ENCODE results near the gene FBLN7.
"Not testable (repeated sequence)": the region's sequence is repeated elsewhere in the genome, so short reads cannot be mapped to it uniquely, and the experiment has no call there.

The FBLN7 gene

DNA sequence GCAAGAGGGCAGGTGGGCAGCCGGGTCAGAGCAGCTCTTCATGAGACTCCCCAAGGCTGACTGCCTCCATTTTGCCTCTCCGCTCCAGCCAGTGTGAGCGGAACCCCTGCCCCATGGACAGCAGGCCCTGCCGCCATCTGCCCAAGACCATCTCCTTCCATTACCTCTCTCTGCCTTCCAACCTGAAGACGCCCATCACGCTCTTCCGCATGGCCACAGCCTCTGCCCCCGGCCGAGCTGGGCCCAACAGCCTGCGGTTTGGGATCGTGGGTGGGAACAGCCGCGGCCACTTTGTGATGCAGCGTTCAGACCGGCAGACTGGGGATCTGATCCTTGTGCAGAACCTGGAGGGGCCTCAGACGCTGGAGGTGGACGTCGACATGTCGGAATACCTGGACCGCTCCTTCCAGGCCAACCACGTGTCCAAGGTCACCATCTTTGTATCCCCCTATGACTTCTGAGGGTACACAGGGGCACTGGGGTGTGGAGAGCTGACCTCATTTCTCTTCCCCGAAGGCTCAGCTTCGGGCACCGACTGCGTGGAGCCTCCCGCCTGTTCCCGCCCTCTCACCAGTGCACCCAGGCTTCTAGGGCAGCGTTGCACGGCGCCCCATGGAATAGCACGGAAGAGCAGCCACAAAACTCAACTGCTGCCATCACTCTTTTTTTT lies 49.0 kb downstream of the FBLN7 start:
- DNase-seq, result no peak

DNA sequence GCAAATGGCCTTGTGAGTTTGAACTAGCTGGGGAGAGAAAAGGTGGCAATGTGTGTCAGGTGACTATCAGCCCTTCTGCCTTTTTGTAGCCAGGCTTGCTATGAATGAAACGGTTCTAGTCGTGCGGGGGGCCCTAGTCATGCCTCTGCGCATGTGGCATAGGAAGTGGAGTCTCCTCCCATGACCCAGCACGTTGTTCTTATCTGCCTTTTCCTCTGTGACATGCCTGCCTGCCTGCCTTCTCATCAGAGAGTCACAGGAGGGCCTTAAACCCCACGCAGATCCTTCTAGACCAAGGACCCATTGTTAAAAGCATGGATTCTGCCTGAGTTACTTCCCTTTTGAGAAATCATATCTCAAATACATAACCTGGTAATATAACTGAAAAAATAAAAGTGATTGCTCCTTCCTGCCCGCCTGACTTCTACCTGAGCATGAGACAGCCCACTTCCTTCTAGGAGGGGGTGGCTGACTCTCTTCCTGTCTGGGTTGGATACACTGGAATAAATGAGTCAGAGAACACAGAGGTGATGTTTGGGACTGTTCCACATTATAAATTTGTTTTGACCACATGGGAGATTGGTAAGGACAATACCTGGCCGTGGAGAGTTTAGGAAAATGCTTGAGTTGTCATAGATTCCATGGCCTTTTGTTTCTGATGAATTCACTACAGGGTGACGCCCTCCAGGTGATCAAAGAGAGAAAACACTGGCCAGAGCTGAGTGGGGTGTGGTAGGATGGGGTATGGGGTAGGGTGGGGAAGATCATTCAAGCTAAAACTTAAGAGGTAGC lies 49.8 kb downstream of the FBLN7 start:
- DNase-seq, result peak; percentile 82

DNA sequence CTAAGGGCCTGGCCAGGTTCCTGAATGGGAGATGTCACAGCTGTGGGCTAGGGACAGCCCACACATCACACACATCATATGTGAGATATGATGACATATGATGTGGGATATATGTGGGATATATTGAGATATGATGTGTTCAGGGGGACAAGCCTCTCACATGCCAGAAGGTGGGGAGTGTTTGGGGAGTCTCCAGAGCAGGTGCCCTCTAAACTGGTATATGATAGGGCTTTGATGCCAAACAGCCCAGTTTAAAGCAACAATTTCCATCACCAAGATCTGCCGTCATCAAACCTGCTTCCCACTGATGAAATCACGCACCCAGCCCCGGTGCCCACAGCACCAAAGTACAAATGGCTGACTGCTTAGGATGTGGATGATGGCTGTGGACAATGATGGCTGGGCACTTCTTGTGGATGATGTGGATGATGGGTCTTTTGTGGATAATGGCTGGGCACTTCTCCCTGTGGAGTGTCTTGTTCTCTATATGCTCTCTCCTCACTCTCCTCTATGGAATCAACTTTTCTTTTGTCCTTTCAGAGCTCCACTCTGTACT lies 50.9 kb downstream of the FBLN7 start:
- DNase-seq, result no peak

DNA sequence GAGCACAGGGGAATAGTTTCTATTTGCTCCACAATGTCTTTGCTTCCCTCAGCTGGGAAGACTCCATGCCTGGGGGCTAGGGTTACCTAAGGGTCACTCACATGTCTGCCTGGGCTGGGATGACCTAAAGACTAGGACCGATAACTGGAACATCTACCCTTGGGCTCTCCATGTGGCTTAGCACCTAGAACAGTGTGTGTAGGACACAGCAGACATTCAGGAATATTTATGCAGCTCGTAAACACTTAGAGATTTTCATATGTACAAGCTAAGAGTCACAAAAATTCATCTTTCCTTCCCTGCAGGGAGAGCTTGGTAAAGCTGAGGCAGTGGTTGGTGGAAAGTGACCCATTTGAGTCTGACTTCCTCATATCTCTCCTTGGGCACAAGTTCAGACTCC lies 55.8 kb downstream of the FBLN7 start:
- DNase-seq, result no peak

DNA sequence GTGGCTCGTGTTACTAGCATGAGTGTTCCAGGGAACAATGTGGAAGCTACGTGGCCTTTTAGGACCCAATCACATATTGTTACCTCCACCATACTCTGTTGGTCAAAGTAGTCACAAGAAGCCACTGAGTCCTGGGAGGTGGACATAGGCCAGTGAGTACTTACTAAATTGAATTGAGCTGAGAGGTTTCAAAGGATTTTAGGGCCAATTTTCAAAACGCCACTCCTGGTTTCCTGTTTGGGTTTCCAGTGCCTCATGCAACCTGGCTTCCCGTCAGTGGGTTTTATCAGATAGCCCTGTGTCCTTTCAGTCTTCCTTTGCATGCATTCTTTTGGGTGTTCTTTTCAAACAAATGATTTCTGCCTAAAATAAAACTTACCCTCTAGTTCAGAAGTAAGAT lies 56.3 kb downstream of the FBLN7 start:
- DNase-seq, result no peak

DNA sequence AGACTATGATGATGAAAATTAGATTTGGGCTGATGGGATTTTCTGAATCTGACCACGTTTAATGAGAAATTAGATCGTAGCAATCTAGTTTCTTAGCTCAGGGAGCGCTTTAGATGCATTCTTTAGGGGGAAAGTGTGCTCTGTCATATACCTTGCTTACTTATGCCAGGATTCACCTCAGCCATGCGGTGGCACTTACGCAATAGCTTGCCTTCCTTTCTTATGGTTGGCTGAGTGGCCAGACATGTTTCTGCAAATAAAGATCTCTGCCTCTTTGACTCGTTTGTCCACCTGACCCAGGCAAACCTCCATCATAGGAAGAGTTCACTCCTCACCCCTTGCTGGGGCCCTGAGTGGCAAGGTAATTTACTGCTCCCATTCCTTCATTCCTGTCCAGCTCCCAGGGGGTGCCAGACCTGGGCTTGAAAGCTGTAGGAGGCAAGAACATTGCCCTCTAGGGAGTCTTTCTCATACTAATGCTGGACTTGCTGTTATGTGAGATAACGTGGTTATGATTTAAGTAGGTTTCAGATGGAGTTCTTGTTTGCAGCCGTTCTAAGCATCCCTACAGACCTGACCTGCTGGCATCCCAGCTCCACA lies 57.1 kb downstream of the FBLN7 start:
- no peak for DNase-seq

DNA sequence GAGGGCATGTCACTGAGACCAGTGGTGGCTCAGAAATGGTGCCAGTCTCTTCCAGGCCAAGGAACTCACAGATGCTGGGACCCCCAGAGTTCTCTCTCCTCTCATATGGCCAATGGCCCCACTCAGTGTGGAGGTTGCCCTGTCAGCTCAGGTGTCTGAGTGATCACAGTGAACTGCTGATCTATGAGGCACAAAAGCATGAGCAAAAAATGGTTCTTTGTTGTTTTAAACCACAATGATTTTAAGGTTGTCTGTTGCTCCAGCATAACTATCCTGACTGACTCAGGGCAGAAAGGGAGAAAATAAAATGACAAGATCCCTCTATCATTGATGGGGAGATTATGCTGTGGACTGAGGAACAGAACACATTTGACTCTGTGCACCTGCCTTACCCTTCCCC lies 57.8 kb downstream of the FBLN7 start:
- DNase-seq, result no peak

DNA sequence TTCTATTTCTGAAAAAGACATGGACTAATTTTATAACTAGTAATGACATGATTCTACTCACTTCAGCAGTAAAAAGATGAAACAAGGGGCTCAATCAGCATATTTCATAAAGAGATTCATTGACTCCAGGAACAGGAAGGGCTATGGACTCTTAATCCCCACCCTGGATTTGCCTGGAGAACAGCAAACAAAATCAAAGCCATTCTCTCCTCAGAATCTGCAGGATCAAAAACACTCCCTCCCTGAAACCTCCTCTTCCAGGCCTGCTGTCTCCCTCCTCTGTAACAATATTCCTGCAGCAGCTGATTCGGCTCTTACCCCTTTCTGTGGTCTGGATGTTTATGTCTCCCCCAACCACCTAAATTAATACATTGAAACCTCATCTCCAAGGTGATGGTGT lies 59.7 kb downstream of the FBLN7 start:
- no peak for DNase-seq

DNA sequence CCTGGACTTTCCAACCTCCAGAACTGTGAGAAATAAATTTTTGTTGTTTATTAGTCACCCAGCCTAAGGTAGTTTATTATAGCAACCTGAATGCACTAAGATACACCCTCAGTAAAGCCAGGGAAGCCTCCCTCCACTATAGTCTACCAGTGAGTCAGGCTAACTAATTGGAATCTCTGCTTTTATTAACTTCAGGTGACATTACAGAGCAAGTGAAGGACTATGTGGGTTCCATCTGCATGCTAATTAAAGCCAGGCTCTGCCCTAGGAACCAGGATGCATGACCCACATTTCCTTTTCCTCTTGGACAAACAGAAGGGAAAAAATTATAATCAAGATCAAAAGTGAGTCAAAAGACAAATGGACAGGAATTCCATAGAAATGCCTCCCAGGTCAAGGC lies 60.6 kb downstream of the FBLN7 start:
- DNase-seq, result no peak

DNA sequence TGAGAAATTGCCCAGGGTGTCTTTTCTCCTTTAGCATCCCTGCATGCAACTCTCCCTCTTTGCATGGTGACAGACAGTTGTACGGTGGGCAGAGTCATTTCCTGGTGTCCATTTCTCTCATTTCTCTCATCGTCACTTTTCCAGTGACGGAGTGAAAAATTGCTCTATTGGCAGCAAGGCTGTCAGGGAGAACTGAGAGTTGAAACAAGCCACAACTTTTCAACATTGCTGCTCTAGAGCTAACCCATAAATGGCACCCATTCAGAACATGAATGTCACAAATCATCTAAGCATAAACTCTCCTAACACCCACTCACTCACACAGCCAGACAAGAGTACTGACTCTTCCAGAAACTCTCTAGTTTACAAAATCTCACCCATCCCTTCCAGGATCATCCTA lies 61.0 kb downstream of the FBLN7 start:
- DNase-seq, result no peak

DNA sequence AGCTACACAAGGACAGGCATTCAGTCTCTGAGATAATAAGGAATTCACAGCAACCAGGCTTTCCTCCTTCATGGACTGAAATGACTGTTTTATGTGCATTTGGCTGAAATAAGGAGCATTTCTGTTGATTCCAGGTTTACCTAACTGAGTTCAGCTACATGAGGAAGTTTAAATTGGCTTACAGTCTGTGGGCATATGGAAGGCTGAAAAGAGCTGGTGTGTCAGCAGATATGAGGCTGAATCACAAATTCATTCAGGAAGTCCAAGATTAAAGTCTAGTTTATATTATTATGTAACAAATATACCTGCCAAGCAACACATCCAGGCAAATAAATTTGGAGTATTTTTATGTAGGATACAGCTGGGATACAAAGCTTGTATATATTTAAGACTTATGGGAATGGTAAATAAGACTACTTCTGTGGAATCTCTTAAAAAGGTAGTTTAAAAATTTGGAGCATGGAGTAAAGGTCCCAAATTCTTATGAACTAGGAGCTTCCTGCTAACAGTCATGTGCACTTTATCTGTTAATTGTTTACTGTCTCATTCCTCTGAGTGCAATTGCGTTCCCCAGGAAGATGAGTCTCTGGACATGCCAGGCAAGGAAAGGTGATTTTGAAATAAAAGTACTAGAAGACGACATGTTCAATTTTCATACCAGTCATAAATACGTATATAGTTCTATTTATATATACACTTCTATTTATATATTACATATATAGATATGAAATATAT lies 63.7 kb downstream of the FBLN7 start:
- no peak for DNase-seq

DNA sequence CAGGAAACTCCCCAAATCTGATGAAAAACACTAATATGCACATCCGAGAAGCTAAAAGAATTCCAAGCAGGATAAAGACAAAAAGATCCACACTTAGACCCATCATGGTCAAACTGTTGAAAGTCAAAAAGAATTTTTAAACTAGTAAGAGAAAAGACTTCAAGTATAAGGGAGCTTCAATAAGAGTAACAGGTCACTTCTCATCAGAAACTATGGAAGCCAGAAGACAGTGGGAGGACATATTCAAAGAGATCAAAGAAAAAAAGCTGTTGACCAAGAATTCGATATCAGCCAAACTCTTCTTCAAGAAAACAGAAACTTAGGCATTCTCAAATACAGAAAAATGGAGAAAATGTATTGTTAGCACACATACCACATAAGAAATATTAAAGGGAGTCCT lies 66.2 kb downstream of the FBLN7 start:
- no peak for DNase-seq

DNA sequence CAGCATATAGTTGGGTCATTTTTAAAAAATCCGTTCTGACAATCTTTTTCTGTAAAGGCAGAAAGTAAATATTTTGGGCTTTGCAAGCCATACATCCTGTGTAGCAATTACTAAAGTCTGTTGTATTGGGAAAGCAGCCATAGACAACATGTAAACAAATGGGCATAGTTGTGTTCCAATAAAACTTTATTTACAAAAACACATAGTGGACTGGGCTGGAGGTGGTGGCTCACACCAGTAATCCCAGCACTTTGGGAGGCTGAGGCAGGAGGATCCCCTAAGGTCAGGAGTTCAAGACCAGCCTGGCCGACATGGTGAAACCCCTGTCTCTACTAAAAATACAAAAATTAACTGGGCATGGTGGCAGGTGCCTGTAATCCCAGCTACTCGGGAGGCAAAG lies 69.7 kb downstream of the FBLN7 start:
- not testable (repeated sequence) for DNase-seq

DNA sequence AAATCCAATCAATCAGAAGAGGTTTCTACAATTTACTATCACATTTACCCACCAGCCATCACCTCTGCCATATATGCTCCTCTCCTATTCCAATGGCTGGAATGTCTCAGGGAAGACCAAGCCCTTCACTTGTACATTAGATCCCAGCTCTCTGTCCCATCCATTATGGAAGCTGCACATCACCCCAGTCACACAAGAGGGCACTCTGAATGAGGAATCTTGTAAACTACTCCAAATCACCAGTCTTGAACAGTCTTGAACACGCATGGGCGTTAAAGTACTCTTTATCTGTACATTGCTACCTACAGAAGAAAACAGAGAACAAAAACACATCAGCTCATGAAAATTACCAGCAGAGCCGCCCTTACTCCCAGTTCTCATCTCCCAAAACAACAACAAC lies 78.0 kb downstream of the FBLN7 start:
- no peak for DNase-seq

DNA sequence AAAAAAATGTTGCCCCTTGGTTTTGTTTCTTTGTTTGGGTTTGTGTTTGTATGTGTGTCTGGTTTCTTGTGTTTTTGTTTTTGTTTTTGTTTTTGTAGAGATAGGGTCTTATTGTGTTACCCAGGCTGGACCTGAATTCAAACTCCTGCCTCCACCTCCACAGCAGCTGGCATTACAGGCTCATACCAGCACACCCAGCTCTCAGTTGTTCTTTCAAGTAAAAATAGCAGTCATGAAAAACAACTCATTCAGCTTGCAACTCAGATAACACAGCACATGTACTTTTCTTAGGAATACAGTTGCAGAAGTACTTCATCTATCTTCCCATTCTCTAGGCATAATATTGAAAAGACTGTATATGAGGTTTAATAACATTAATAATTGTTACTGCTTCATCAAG lies 79.7 kb downstream of the FBLN7 start:
- DNase-seq, result no peak

DNA sequence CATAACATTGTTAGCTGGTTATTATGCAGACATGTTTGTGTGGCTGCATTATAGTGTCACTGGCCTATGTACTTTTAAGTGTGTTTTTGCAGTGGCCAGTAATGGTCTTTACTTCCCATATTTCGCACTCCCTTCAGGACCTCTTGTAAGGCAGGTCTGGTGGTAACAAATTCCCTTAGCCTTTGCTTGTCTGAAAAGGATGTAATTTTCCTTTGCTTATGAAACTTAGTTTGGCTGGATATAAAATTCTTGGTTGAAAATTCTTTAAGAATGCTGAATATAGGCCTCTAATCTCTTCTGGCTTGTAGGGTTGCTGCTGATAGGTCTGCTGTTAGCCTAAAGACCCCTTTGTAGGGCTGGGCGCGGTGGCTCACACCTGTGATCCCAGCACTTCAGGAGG lies 82.0 kb downstream of the FBLN7 start:
- no peak for DNase-seq

DNA sequence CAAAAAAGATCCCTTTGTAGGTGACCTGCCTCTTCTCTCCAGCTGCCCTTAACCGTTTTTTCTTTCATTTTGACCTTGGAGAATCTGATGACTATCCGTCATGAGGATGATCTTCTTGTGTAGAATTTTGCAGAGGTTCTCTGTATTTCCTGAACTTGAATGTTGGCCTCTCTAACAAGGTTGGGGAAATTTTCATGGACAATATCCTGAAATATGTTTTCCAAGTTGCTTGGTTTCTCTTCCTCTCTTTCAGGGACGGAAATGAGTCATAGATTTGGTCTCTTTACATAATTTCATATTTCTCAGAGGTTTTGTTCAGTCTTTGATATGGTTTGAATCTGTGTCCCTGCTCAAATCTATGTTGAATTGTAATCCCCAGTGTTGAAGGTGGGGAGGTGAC lies 82.6 kb downstream of the FBLN7 start:
- DNase-seq, result no peak

DNA sequence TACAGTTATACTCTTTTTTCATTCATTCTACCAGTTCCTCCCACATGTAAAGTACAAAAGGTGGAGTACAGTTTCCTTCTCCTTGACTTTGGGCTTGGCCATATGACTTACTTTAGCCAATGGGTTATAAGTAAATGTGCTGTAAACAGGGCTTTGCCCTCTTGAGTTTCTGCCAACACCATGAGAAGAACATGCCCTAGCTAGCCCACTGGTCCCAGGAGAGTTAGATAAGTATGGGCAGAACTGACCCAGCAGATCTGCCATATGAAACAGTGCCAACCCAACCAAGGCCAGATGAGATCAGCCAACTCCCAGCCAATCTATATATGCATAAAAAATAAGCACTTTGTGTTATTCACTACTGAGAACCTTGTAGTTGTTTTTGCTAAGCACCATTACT lies 91.2 kb downstream of the FBLN7 start:
- no peak for DNase-seq

DNA sequence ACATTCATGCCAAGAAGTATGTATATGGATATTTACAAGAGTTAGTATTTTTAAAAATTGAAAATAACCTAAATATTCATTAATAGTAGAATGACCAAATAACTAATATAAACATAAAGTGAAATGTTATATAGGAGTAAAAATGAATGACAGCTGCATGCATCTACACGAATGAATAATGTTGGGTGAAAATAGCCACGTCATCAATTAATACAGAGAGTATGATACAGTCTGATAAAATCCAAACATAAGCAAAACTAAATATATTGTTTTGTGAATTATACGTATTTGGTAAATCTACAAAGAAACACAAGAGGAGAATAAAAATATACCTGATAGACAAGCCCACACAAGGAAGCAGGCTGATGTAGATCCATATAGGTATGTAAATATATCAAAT lies 92.2 kb downstream of the FBLN7 start:
- no peak for DNase-seq
